ENCODE measurements around the gene CIZ1. TPM values are rescaled to one million over a fixed set of nuclear protein-coding genes. Genes with fewer than 3 reads are reported as not detected.
A peak's percentile ranks its signal among the peaks of the same experiment; 100 is the strongest.

Gene CIZ1
- total and polyA plus RNA-seq, 9 of the 15 experiments (the other 6 are each of a cell fraction or from before 2014, with no cell fraction given) = 6.6 to 329 (median 87.8) TPM

DNA sequence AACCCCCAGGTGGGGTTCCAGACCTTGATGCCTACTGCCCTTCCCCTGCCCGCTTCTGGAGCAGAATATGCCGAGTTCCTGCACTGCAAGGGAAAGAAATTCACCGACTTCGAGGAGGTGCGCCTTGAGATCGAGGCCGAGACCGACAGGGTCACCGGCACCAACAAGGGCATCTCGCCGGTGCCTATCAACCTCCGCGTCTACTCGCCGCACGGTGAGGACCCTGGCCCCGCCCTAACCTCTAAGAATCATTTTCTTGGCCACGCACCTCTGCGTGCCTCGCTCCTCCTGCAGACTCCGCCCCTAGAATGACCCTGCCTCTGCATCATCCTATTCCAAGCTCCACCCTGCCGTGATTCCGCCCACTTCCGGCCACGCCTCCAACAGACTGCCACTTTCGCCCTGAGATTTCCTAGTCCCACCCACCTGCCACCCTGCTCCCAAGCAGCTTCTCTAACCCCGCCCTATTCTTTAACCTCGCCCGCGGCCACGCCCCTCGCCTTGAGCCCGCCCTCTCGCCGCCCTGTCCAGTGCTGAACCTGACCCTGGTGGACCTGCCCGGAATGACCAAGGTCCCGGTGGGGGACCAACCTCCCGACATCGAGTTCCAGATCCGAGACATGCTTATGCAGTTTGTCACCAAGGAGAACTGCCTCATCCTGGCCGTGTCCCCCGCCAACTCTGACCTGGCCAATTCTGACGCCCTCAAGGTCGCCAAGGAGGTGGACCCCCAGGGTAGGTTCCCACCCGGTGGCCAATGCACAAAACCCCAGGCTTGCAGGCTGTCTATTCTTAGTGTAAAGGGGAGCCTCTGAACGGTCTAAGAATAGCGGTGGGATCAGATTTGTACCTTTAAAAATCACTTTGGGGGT lies 27.4 kb upstream of the CIZ1 start (continued):
- TF ChIP-seq, protein P1, sequence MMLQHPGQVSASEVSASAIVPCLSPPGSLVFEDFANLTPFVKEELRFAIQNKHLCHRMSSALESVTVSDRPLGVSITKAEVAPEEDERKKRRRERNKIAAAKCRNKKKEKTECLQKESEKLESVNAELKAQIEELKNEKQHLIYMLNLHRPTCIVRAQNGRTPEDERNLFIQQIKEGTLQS (IDR thresholded peaks at IDR 0.05) = no peak
- TF ChIP-seq, protein P1 (CRISPR knock-in tag; conservative IDR thresholded peaks at IDR 0.05) = no peak; the same call in 1 of the 2 replicates
- TF ChIP-seq, protein P2, sequence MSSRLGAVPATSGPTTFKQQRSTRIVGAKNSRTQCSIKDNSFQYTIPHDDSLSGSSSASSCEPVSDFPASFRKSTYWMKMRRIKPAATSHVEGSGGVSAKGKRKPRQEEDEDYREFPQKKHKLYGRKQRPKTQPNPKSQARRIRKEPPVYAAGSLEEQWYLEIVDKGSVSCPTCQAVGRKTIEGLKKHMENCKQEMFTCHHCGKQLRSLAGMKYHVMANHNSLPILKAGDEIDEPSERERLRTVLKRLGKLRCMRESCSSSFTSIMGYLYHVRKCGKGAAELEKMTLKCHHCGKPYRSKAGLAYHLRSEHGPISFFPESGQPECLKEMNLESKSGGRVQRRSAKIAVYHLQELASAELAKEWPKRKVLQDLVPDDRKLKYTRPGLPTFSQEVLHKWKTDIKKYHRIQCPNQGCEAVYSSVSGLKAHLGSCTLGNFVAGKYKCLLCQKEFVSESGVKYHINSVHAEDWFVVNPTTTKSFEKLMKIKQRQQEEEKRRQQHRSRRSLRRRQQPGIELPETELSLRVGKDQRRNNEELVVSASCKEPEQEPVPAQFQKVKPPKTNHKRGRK (tag; IDR thresholded peaks at IDR 0.05) = no peak
- no peak for TF ChIP-seq ARID1B (IDR thresholded peaks at IDR 0.05)
- TF ChIP-seq, protein P3, sequence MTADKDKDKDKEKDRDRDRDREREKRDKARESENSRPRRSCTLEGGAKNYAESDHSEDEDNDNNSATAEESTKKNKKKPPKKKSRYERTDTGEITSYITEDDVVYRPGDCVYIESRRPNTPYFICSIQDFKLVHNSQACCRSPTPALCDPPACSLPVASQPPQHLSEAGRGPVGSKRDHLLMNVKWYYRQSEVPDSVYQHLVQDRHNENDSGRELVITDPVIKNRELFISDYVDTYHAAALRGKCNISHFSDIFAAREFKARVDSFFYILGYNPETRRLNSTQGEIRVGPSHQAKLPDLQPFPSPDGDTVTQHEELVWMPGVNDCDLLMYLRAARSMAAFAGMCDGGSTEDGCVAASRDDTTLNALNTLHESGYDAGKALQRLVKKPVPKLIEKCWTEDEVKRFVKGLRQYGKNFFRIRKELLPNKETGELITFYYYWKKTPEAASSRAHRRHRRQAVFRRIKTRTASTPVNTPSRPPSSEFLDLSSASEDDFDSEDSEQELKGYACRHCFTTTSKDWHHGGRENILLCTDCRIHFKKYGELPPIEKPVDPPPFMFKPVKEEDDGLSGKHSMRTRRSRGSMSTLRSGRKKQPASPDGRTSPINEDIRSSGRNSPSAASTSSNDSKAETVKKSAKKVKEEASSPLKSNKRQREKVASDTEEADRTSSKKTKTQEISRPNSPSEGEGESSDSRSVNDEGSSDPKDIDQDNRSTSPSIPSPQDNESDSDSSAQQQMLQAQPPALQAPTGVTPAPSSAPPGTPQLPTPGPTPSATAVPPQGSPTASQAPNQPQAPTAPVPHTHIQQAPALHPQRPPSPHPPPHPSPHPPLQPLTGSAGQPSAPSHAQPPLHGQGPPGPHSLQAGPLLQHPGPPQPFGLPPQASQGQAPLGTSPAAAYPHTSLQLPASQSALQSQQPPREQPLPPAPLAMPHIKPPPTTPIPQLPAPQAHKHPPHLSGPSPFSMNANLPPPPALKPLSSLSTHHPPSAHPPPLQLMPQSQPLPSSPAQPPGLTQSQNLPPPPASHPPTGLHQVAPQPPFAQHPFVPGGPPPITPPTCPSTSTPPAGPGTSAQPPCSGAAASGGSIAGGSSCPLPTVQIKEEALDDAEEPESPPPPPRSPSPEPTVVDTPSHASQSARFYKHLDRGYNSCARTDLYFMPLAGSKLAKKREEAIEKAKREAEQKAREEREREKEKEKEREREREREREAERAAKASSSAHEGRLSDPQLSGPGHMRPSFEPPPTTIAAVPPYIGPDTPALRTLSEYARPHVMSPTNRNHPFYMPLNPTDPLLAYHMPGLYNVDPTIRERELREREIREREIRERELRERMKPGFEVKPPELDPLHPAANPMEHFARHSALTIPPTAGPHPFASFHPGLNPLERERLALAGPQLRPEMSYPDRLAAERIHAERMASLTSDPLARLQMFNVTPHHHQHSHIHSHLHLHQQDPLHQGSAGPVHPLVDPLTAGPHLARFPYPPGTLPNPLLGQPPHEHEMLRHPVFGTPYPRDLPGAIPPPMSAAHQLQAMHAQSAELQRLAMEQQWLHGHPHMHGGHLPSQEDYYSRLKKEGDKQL (CRISPR knock-in tag; IDR thresholded peaks at IDR 0.05; ENCODE audit: borderline replicate concordance) = no peak
- TF ChIP-seq, protein P4, sequence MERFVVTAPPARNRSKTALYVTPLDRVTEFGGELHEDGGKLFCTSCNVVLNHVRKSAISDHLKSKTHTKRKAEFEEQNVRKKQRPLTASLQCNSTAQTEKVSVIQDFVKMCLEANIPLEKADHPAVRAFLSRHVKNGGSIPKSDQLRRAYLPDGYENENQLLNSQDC (CRISPR knock-in tag; IDR thresholded peaks at IDR 0.05) = no peak
- TF ChIP-seq ZNF717 (CRISPR knock-in tag; IDR thresholded peaks at IDR 0.05) = no peak
- TF ChIP-seq, protein P5, sequence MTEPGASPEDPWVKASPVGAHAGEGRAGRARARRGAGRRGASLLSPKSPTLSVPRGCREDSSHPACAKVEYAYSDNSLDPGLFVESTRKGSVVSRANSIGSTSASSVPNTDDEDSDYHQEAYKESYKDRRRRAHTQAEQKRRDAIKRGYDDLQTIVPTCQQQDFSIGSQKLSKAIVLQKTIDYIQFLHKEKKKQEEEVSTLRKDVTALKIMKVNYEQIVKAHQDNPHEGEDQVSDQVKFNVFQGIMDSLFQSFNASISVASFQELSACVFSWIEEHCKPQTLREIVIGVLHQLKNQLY (CRISPR knock-in tag; conservative IDR thresholded peaks at IDR 0.05) = peak in 1 of 2 experiments; percentile 89; a peak in 1 of 4 replicates
- TF ChIP-seq MAFG (tag; conservative IDR thresholded peaks at IDR 0.05) = no peak
- TF ChIP-seq SMARCC2 (IDR thresholded peaks at IDR 0.05; ENCODE audit: low read depth) = no peak
- TF ChIP-seq CBFA2T2 (conservative IDR thresholded peaks at IDR 0.05) = no peak
- TF ChIP-seq POLR2A (conservative IDR thresholded peaks at IDR 0.05) = peak; percentile 78
- TF ChIP-seq CEBPG (CRISPR knock-in tag; IDR thresholded peaks at IDR 0.05) = no peak
- no peak for TF ChIP-seq CEBPG (tag; conservative IDR thresholded peaks at IDR 0.05 in 1 of 2, IDR thresholded peaks at IDR 0.05 in 1 of 2)
- peak; percentile 54 for TF ChIP-seq SMAD4 (CRISPR knock-in tag; conservative IDR thresholded peaks at IDR 0.05)
- TF ChIP-seq FUS (optimal IDR thresholded peaks at IDR 0.05; ENCODE audit: low read depth, low read length) = no peak
- peak; percentile 90; the same call in 1 of the 2 replicates for TF ChIP-seq HDAC2 (IDR thresholded peaks at IDR 0.05)
- TF ChIP-seq GABPB1 (CRISPR knock-in tag; IDR thresholded peaks at IDR 0.05) = no peak
- TF ChIP-seq NFXL1 (CRISPR knock-in tag; IDR thresholded peaks at IDR 0.05) = no peak

All from K562 (cell line).